VCaP (cell line): Measurements from ENCODE around the gene CSF2.

Source experiments
- H3K27ac ChIP-seq: fragments of 450-650 bp; 2 replicates; pipeline ENCODE4 v1.5.1; 2017
- TF ChIP-seq, protein P1 (sequence below): fragments of 450-650 bp; conservative IDR thresholded peaks from 2 replicates; pipeline ENCODE4 v1.5.1; 2017; ENCODE audit warnings: mild to moderate bottlenecking, moderate library complexity

CSF2 gene

DNA sequence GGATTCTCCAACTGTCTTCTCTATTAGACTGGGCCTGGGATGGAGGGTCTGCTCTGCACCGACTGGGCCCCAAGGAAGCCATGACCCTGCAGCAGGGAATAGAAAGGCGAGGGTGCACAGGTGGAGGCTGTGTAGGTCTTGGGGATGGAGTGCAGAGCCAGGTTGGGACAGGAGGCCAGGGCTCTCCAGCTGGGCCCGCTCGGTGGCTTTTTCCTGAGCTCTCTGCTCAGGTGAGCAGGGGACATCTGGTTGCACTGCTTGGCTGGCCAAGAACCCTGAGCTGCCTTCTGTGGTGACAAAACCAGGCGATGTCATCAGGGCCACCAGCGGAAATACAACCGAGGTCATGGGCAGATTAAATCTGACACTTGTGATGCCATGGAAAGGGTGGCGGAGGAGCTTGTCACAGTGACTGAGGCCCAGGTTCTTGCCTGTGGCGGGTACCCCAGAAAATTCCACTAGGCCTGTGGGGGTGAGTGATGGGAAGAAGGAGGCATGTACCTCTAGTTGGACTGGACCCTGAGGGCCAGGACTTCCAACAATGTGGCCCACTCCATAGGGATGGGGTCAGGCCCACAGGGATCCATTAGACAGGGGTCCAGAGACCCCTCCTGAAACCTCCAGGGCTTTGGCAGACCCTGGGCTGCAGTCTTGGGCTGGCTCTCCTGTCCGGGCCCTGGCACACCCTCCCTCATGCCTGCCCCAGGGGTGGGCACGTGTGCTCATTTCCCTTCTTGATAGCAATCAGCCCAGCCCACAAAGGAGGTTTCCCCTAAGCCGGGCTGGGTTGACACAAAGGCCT, 17.6 kb upstream of the CSF2 start:
- TF ChIP-seq, protein P1, sequence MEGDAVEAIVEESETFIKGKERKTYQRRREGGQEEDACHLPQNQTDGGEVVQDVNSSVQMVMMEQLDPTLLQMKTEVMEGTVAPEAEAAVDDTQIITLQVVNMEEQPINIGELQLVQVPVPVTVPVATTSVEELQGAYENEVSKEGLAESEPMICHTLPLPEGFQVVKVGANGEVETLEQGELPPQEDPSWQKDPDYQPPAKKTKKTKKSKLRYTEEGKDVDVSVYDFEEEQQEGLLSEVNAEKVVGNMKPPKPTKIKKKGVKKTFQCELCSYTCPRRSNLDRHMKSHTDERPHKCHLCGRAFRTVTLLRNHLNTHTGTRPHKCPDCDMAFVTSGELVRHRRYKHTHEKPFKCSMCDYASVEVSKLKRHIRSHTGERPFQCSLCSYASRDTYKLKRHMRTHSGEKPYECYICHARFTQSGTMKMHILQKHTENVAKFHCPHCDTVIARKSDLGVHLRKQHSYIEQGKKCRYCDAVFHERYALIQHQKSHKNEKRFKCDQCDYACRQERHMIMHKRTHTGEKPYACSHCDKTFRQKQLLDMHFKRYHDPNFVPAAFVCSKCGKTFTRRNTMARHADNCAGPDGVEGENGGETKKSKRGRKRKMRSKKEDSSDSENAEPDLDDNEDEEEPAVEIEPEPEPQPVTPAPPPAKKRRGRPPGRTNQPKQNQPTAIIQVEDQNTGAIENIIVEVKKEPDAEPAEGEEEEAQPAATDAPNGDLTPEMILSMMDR = no peak
- no peak overlapping the region for H3K27ac ChIP-seq

DNA sequence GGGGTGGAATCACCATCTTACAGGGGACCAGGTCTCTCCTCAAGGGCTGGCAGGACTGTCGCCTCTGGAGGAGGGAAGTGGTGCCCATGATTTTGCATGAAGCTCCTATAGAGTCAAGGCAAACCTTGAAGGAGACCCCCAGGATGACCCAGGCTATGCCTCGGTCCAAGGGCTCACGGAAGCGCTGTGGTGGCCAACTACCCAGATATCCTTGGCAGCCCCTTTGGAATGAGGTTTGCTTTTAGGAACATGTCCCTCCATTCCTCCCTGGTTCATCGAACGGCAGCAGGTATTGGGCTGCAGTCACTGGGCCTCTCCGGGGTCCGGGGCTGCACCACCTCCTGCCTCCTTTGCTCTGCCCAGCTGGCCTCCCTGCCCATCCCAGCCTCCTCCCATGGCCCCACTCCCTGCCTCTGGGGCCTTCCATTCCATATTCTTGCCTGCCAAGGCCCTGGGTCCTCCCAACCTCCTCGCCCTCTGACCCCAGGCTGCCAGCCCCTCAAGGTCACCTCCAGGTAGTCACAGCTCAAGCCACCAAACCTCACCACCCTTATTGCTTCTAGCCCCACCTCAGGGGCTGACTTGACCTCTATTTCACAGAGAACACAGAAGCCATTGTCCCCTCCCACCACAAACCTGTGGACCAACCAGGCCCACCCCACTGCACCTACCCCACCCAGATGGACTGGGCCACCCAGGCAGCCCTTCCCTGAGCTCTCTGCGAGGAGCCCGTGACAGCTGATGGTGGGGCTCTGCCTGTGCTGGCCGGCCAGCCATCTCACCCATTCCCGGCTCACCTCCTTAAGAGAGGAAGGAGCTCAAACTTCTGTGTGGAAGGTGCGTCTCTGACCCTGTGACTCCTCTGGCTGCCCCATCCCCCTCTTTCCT, 16.7 kb upstream of the CSF2 start:
- TF ChIP-seq, protein P1 = no peak
- no peak overlapping the region for H3K27ac ChIP-seq

DNA sequence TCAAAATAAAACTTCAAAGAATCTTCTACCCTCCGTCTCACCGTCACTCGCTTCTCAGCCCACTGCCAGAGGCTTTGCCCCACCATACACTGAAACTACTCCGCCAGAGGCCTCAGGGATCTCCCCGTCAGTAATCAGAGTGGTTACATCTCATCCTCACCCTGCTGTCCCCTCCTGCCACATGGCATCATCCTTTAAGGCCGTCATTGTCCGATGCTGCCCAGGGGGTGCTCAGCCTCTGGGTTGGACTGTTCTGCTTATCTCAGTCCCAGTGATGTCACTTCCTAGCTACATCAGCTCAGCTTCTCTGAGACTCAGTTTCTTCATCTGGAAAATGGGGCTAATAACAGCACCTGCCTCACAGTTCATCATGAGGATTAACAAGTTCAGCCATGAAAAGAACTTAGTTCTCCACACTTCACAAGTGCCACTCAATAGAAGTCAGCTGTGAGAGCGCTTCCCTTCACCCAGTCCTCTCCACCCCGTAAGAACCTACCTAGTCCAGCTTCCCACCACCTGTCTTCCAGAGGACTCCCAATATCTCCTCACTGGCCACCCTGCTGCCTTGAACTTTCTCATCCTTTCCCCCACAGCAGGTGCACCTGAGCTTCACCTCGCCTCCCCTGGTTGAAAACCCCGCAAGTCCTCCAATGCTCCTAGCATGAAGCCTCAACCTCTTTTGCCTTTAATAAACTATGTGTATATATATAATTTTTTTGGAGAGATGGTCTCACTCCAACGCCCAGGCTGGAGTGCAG, 15.9 kb upstream of the CSF2 start:
- no peak overlapping the region for H3K27ac ChIP-seq
- TF ChIP-seq, protein P1 = no peak

DNA sequence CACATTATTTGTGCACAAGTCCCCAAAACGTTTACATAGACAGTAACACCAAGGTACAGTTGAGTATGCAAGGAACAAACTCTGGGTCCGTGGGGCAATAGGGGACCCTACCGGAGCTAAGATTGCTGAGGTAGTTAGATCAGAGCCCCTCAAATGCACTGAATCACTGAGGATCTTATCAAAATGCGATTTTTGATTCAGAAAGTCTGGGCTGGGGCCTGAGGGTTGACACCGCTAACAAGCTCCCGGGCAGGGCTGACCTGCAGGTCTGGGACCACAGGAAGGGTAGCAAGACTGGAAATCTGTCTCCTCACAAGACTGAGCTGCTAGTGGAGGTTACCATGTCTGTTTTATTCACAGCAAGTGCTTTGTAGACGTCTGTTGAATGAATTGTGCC, 14.9 kb upstream of the CSF2 start:
- TF ChIP-seq, protein P1 = no peak
- no peak overlapping the region for H3K27ac ChIP-seq

DNA sequence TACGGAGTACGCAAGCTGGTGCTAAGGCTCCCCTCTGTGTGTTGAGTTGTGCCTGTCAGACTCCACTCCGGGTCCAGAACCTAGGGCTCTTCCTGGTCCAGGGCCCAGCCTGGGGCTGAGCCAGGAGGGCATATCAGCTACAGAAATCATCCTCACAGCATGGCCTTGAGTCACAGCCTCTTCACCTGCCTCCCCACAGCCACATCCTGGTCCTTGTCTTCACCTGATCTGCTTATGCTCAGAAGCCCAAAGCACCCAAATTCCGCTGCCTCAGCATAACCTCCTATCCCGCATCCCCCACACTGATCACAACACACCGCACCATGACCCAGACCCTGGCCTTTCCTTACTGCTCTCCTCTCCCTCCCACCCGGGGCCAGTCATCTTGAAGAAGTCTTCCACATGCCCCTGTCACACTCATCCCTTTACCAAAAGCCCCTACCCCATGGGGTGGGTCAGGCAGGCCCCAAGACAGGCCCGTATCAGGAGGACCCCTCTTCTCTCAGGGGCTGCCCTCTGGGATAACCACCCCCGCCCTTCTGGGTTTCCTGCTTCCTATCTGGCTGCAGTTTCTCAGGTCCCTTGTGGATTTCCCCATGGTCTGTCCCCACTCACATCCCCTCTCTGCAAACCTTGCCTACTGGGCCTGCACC, 14.4 kb upstream of the CSF2 start:
- H3K27ac ChIP-seq = no peak overlapping the region
- TF ChIP-seq, protein P1 = no peak

DNA sequence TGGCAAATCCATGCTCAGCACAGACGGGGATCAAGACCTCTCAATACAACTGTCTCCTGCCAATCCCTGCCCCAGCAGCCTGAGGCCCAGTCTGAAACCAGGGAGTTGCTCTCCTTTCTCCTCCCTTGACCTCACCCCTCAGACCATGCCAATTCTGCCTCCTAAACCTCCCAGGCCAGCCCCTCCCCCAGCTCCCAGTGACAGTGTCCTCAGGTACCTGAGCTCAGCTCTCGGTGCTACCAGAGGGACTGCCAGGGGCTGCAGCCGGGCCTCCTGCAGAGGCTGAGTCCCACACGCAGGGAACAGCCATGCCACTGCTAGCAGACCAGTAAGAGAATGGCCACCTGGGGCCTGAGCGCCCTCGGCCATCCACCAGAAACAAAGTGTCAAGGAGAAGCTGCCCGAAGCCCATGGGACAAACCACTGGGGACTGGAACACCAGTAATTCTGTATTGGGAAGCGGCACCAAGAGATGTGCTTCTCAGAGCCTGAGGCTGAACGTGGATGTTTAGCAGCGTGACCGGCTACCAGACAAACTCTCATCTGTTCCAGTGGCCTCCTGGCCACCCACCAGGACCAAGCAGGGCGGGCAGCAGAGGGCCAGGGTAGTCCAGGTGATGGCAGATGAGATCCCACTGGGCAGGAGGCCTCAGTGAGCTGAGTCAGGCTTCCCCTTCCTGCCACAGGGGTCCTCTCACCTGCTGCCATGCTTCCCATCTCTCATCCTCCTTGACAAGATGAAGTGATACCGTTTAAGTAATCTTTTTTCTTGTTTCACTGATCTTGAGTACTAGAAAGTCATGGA, 13.7 kb upstream of the CSF2 start:
- H3K27ac ChIP-seq = no peak overlapping the region
- TF ChIP-seq, protein P1 = no peak
